ENCODE results near the gene LRRC49. TPM values are rescaled to one million over a fixed set of nuclear protein-coding genes. Genes with fewer than 3 reads are reported as not detected.
A peak's percentile ranks its signal among the peaks of the same experiment; 100 is the strongest.

The LRRC49 gene
- total and polyA plus RNA-seq, 2 of the 4 experiments (the other 2 are of a cell fraction), result 8.6 to 16.8 TPM

- peaks cover 15% of the 10 kb centered on the region for H3K4me1 ChIP-seq (ENCODE audit: control insufficient read depth, insufficient read depth, low read length)
- peak overlapping the region; percentile 83 for H2BK120ac ChIP-seq (ENCODE audit: low read depth, low read length)
- ChIA-PET CTCF (interaction anchor here (1.1 kb wide), 1 partner anchor 69 kb away, joined by 3 read pairs; no protein-coding TSS in a partner anchor), POLR2A (ENCODE audit: unreplicated experiment) (no interaction called here)
- H3K4me2 ChIP-seq (ENCODE audit: low read depth, low read length), result no peak overlapping the region
- H3K27me3 ChIP-seq (ENCODE audit: control insufficient read depth, insufficient read depth, low read length), result no peaks in the 10 kb centered on the region
- no peak overlapping the region for H3K56ac ChIP-seq (ENCODE audit: extremely low read depth, insufficient read depth, low read length)
- H3K9ac ChIP-seq (ENCODE audit: low read depth, low read length), result no peak overlapping the region
- dilution Hi-C loops (cut with HindIII; ENCODE audit: low sequenced_read_pairs, unreplicated experiment) (no loop called here), intact Hi-C loops (cut with micrococcal nuclease) (loop anchor here (5.0 kb wide), 1 partner anchor 38 kb away; no protein-coding TSS in a partner anchor), in situ Hi-C loops (cut with MboI; ENCODE audit: low sequenced_read_pairs) (no loop called here)
- ATAC-seq (ENCODE audit: low read depth) (no peak; the same call in 1 of the 2 replicates), DNase-seq (no peak)
- no peaks in the 10 kb centered on the region for H4K20me1 ChIP-seq (ENCODE audit: insufficient read depth, low read length)
- TF ChIP-seq CHD1 (IDR thresholded peaks at IDR 0.05; ENCODE audit: low read depth, low read length) (no peak), NFE2L2 (IDR thresholded peaks at IDR 0.05; ENCODE audit: low read depth, low read length) (no peak), USF2 (IDR thresholded peaks at IDR 0.05; ENCODE audit: low read depth, low read length) (no peak), POLR2A (IDR thresholded peaks at IDR 0.05; ENCODE audit: low read depth, low read length) (no peak), MAZ (IDR thresholded peaks at IDR 0.05; ENCODE audit: borderline replicate concordance, low read depth, low read length) (no peak)
- peak overlapping the region; percentile 23 to 78 for H4K8ac ChIP-seq (ENCODE audit: low read depth in 2 of 2, low read length in 2 of 2)
- peak overlapping the region; percentile 81 for H2AK5ac ChIP-seq (ENCODE audit: low read depth, low read length)
- H3K18ac ChIP-seq (ENCODE audit: low read depth, low read length), result peak overlapping the region; percentile 75
- H3K4ac ChIP-seq (ENCODE audit: low read depth, low read length), result peak overlapping the region; percentile 84
- H2AK9ac ChIP-seq (replicated peaks; ENCODE audit: low read depth, low read length, poor library complexity), result no peak overlapping the region
- H3K14ac ChIP-seq (replicated peaks; ENCODE audit: low read depth, low read length), result peak overlapping the region; percentile 76; the same call in 1 of the 2 replicates
- H3K4me3 ChIP-seq (ENCODE audit: insufficient read depth, low read depth, low read length), result no peak overlapping the region
- peak overlapping the region; percentile 46 for H2BK15ac ChIP-seq (ENCODE audit: low read depth, low read length)
- no TSS peak for BruUV-seq (replicated peaks)
- peak overlapping the region; percentile 52; the same call in 1 of the 2 replicates for H4K5ac ChIP-seq (ENCODE audit: low read depth, low read length)
- H4K91ac ChIP-seq (ENCODE audit: insufficient read depth, low read depth, low read length), result peak overlapping the region; percentile 79
- H3K36me3 ChIP-seq (ENCODE audit: control insufficient read depth, insufficient read depth, low read length), result no peaks in the 10 kb centered on the region
- no peak overlapping the region for H3K23ac ChIP-seq (ENCODE audit: low read depth, low read length)
- peak overlapping the region; percentile 38 for H3K27ac ChIP-seq (ENCODE audit: insufficient read depth, low read length)
- peak overlapping the region; percentile 66; the same call in 1 of the 2 replicates for H2BK20ac ChIP-seq (ENCODE audit: low read depth, low read length)
- H3K79me1 ChIP-seq (ENCODE audit: low read depth in 1 of 2, low read length in 2 of 2), result no peaks in the 10 kb centered on the region
- H3K9me1 ChIP-seq (ENCODE audit: insufficient read depth, low read length), result peaks cover 9% of the 10 kb centered on the region
- no peaks in the 10 kb centered on the region; the same call in 1 of the 2 replicates for H3K9me3 ChIP-seq (ENCODE audit: control insufficient read depth, insufficient read depth, low read length)
- WGBS, 2 experiments (ENCODE audit: extremely low coverage in 2 of 2, insufficient read length in 1 of 2), result no CpG with 5 or more reads among the region's 7 CpGs
- peak overlapping the region; percentile 76 for H2BK5ac ChIP-seq (ENCODE audit: low read depth, low read length, poor library complexity, severe bottlenecking)
- no peak overlapping the region for H2AFZ ChIP-seq (replicated peaks; ENCODE audit: low read length, poor library complexity)
These were observed 187.5 kb downstream of the LRRC49 start for GRCh38 chr15:71080166-71080565.

Measured in IMR-90 (cell line).